HCEC 1CT (cell line): ENCODE data around the gene HSDL1.

Experiments
- DNase-seq: peaks from one replicate; pipeline ENCODE4 v3.0.0-alpha.2; 2017

HSDL1 gene

GRCh38 chr16:84079664-84080063, 65.3 kb downstream of the HSDL1 start:
- DNase-seq = no peak

GRCh38 chr16:84075376-84075775, 69.6 kb downstream of the HSDL1 start:
- no peak for DNase-seq

DNA sequence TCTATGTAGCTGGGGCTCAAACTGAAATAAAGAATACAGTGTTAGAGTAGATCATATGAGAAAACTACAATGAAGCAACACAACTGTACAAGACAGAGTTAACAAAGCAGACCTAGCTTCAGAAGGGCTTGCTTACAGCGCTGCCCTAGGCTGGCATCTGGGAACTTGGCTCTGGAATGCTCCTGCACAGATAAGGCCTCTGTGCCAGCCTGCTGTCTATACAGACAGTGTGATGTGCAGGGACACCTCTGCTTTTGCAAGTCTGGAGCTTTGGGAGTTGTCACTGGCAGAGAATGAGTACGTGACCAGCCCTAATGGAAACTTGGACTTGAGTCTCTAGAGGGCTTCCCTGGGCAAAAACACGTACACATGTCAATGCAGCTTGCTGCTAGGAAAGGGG, 70.3 kb downstream of the HSDL1 start:
- DNase-seq = no peak
